Measurements from ENCODE around the gene CRABP2.

The CRABP2 gene

GRCh38 chr1:156705321-156705917 is at the start of gene CRABP2:
Gene CRABP2 (minus strand): TSS chr1:156705583. CDS start chr1:156705446, 137 bp downstream.
- DNase-seq: peak; percentile 30

GRCh38 chr1:156754219-156754618 is 48.8 kb upstream of the CRABP2 start:
- no peak for DNase-seq

GRCh38 chr1:156752843-156753482 is 47.6 kb upstream of the CRABP2 start:
- no peak for DNase-seq

- peak; percentile 99 for DNase-seq
These were observed 46.5 kb upstream of the CRABP2 start for GRCh38 chr1:156751757-156752481.

GRCh38 chr1:156751451-156751756 is 46.0 kb upstream of the CRABP2 start, which contains the start of gene HDGF:
Gene HDGF (minus strand): TSS chr1:156751675. CDS start chr1:156751429, 246 bp downstream.
- no peak for DNase-seq

GRCh38 chr1:156750711-156751450 is 45.5 kb upstream of the CRABP2 start:
- peak; percentile 33 for DNase-seq

- peak; percentile 47 for DNase-seq
These were observed 44.8 kb upstream of the CRABP2 start for GRCh38 chr1:156750191-156750672.

- no peak for DNase-seq
These were observed 44.2 kb upstream of the CRABP2 start for GRCh38 chr1:156749419-156750118.

GRCh38 chr1:156748670-156749418 is 43.5 kb upstream of the CRABP2 start:
- no peak for DNase-seq

GRCh38 chr1:156747742-156748669 is 42.6 kb upstream of the CRABP2 start:
- no peak for DNase-seq

GRCh38 chr1:156746728-156747631 is 41.6 kb upstream of the CRABP2 start:
- DNase-seq: peak; percentile 61

GRCh38 chr1:156746406-156746727 is 41.0 kb upstream of the CRABP2 start:
- DNase-seq: no peak

- DNase-seq: no peak
These were observed 40.5 kb upstream of the CRABP2 start for GRCh38 chr1:156745881-156746280.

- no peak for DNase-seq
These were observed 39.5 kb upstream of the CRABP2 start for GRCh38 chr1:156744786-156745419.

GRCh38 chr1:156744344-156744743 is 39.0 kb upstream of the CRABP2 start:
- DNase-seq: no peak

GRCh38 chr1:156743367-156744302 is 38.3 kb upstream of the CRABP2 start:
- no peak for DNase-seq

- no peak for DNase-seq
These were observed 37.4 kb upstream of the CRABP2 start for GRCh38 chr1:156742801-156743200.

- no peak for DNase-seq
These were observed 36.6 kb upstream of the CRABP2 start for GRCh38 chr1:156742017-156742416.

Measured in stimulated activated naive CD4-positive, alpha-beta T cell treated with Interleukin-2 at 50 U/mL for 16 hours (primary cell).